Islet precursor cell (in vitro differentiated cells): Measurements from ENCODE around the gene KCNJ6.
"Not testable (repeated sequence)": the region's sequence is repeated elsewhere in the genome, so short reads cannot be mapped to it uniquely, and the experiment has no call there.

Experiments used
- DNase-seq: peaks from one replicate; pipeline ENCODE4 v3.0.0-alpha.2; 2018

KCNJ6 gene, protein sequence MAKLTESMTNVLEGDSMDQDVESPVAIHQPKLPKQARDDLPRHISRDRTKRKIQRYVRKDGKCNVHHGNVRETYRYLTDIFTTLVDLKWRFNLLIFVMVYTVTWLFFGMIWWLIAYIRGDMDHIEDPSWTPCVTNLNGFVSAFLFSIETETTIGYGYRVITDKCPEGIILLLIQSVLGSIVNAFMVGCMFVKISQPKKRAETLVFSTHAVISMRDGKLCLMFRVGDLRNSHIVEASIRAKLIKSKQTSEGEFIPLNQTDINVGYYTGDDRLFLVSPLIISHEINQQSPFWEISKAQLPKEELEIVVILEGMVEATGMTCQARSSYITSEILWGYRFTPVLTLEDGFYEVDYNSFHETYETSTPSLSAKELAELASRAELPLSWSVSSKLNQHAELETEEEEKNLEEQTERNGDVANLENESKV

DNA sequence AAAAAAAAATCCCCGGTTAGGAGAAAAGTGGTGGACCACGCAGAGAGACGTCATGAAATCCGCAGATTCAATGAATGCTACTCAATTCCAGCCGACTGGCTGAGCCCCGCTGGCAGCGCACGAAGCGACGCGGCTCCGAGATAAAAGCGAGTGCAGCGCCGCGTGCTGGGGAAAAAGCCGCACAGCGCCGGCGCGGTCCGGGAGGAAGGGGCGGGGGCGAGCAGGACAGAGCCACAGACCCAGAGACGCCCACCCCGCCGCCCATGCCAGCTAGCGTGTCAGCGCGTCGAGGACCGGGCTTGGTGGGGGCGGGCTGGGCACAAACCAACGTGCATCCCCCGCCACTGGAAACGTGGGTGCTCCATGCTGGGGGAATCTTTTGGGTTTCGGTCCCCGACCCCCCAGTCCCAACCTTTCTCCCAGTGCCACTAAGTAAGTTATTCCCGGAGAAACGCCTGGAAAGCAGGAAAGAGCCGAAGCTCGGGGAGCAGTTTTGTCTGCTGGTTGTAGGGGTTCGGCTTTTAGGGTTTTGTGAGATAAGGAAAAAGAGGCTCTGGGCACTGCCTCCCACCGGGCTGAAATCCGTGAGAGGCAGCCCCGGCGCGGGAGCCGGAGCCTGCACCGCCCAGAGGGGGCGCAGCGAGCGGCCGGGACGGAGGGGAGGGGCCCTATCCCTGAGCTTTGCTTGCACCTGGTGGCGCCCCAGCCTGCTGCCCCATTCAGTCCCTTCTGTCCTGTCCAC lies at the start of gene KCNJ6:
KCNJ6 (minus strand) TSS at position 148 of the 742 bp plus-strand sequence. CDS start 75,775 bp downstream, outside the sequence.
- DNase-seq, result peak; percentile 89

- peak; percentile 45 for DNase-seq
Observed at GRCh38 chr21:37965088-37965805, 49.0 kb upstream of the KCNJ6 start.

- no peak for DNase-seq
Observed at GRCh38 chr21:37958537-37958936, 42.3 kb upstream of the KCNJ6 start.

- DNase-seq, result no peak
Observed at GRCh38 chr21:37956772-37957171, 40.5 kb upstream of the KCNJ6 start.

- DNase-seq, result no peak
Observed at GRCh38 chr21:37945036-37945435, 28.8 kb upstream of the KCNJ6 start.

DNA sequence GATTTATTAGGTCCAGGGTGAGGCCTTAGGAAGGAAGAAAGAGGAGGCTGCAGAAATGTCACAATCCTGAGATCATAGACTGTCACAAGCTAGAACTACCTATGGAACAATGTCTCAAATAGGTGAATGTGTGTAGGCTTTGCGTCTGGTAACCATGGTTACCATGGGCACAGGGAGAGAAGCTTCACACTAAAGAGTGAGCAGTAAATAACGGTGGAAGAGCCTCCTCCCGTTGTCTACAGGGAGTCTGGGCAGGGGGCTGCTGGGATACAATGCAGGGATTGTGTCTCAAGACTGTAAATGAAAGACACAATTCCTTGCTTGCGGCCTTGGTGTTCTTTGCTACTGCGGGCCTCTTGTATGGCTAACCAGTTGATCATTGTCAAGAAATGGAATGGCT lies 28.2 kb upstream of the KCNJ6 start:
- DNase-seq, result no peak

GRCh38 chr21:37940691-37941090 lies 24.4 kb upstream of the KCNJ6 start:
- no peak for DNase-seq

- DNase-seq, result no peak
Observed at GRCh38 chr21:37939838-37940237, 23.6 kb upstream of the KCNJ6 start.

DNA sequence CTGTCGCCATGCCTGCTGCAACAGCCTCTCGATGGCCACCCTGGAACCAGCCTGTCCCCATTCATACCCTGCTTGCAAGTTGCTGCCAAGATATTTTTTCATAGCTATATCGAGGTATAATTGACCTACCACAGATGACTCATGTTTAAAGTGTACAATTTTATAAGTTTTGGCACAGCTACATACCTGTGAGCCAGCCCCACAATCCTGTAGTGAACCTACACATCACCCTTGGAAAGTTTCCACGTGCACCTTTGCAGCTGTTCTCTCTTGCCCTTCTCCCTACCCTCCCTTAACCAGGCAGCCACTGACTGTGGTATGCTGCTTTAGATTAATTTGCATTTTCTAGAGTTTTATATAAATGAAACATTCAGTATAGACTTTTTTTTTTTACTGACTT lies 23.0 kb upstream of the KCNJ6 start:
- DNase-seq, result no peak

- no peak for DNase-seq
Observed at GRCh38 chr21:37937668-37938067, 21.4 kb upstream of the KCNJ6 start.

DNA sequence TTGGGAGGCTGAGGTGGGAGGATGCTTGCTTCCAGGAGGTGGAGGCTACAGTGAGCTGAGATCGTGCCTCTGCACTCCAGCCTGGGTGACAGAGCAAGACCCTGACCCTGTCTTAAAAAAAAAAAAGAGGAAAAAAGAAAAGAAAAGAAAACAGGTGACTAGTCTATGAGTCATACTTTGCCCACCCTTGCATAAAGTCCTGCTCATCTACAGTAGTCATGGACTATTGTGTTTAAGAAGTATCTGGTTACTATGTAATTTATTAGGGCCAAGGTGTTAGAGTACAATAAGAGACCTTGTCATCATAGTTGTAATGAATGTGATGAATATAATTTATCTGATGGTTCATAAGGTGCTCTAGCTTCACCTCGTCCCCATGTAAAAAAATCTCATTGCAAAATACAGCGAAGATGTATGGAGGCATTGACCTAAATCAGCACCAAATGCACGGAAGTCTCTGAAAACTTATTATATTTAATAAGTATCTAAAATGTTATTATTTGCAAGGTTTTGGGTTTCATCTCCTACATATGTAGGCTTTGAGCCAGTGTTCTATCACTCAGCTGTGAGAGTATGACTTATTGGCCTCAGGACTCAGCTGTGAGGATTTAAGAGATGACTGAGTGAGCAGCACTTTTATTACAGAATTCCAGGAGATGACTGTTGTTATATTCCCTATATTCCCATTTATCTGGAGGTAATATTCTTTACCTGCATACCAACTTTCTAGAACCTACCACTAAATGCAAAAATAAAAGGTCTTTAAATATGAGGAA lies 19.9 kb upstream of the KCNJ6 start:
- DNase-seq, result no peak

DNA sequence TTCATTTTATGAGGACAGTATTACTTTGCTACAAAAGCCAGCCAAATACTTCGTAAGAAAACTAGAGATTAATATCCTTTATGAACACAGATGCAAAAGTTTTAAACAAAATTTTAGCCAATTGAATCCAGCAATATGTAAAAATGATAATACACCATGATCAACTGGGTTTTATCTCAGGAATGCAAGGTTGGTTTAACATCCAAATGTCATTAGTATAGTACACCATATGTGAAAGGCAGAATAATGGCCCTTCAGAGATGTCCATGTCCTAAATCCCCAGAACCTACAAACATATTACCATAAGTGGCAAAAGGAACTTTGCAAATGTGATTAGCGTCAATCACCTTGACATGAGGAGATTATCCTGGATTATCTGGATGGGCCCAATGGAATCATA lies 16.7 kb upstream of the KCNJ6 start:
- no peak for DNase-seq

GRCh38 chr21:37927711-37928110 lies 11.5 kb upstream of the KCNJ6 start:
- no peak for DNase-seq

- DNase-seq, result no peak
Observed at GRCh38 chr21:37921091-37921490, 4.8 kb upstream of the KCNJ6 start.

DNA sequence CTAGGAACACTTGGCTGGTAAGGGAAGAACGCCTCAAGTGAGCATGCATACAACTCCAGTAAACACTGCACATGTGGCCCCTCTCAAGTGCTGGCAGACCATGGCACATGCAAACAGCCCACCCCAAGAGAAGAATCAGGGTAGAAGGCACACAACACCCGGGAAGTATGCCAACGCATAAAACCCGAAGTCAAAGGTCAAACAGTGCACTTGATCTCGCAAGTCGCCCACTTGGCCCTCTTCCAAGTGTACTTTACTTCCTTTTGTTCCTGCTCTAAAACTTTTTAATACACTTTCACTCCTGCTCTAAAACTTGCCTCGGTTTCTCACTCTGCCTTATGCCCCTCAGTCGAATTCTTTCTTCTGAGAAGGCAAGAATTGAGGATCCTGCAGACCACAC lies 4.0 kb upstream of the KCNJ6 start:
- not testable (repeated sequence) for DNase-seq

GRCh38 chr21:37917612-37918011 lies 1.4 kb upstream of the KCNJ6 start:
- DNase-seq, result no peak

- peak; percentile 65 for DNase-seq
Observed at GRCh38 chr21:37915941-37916309, 332 bp downstream of the KCNJ6 start.

GRCh38 chr21:37915497-37915911 lies 753 bp downstream of the KCNJ6 start:
- DNase-seq, result no peak

GRCh38 chr21:37912616-37913015 lies 3.6 kb downstream of the KCNJ6 start:
- no peak for DNase-seq

GRCh38 chr21:37909936-37910335 lies 6.3 kb downstream of the KCNJ6 start:
- no peak for DNase-seq

- no peak for DNase-seq
Observed at GRCh38 chr21:37908691-37909090, 7.6 kb downstream of the KCNJ6 start.

DNA sequence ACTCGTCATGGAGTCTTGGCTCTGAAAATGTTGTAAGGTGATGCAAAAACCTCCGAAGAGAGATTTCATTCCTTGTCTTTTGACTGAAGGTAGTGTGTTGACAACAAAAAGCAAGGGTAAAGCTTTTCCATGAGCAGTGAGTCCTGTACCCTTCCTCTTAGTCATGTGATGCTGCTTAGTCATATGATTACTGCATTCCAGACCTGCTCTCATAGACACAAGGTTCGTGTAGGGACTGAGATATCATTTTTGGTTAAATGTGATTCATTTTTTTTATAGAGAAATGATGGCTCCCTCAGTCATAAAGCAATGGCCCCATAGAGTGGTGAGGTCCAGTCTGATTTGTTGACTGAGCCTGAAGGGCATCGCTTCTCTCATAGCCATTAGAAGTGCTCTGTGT lies 9.2 kb downstream of the KCNJ6 start:
- no peak for DNase-seq

- no peak for DNase-seq
Observed at GRCh38 chr21:37905291-37905690, 11.0 kb downstream of the KCNJ6 start.
